OCI-LY1 (cell line): ENCODE data around the gene UNC93B1.
"Not testable (repeated sequence)": the region's sequence is repeated elsewhere in the genome, so short reads cannot be mapped to it uniquely, and the experiment has no call there.

Experiments
- H2AFZ ChIP-seq: fragments of 200-600 bp; sonication (generic), shearing (Covaris generic); 2 replicates; pipeline ENCODE4 v1.6.0; 2014; ENCODE audit warnings: antibody characterized with exemption, mild to moderate bottlenecking, low read length
- H3F3A ChIP-seq: fragments of 200-600 bp; sonication (generic), shearing (Covaris generic); 2 replicates; pipeline ENCODE4 v1.6.0; 2014; ENCODE audit warnings: mild to moderate bottlenecking, antibody characterized with exemption, low read length, moderate library complexity; ENCODE audit not compliant: insufficient read depth
- H3K27ac ChIP-seq: fragments of 200-600 bp; sonication (generic); 2 replicates; pipeline ENCODE4 v1.5.1; 2014; ENCODE audit warnings: low read length, mixed run types, mild to moderate bottlenecking, low read depth; ENCODE audit not compliant: poor library complexity, severe bottlenecking
- H3K27me3 ChIP-seq: fragments of 200-600 bp; sonication (generic); 2 replicates; pipeline ENCODE4 v1.6.0; 2014; ENCODE audit warnings: antibody characterized with exemption, mild to moderate bottlenecking, low read length, moderate library complexity; ENCODE audit not compliant: insufficient read depth
- H3K36me3 ChIP-seq: fragments of 200-600 bp; sonication (generic); 2 replicates; pipeline ENCODE4 v1.6.1; 2014; ENCODE audit warnings: mild to moderate bottlenecking, antibody characterized with exemption, low read length, moderate library complexity, mixed read lengths; ENCODE audit not compliant: insufficient read depth
- H3K4me1 ChIP-seq: fragments of 200-600 bp; sonication (generic); 2 replicates; pipeline ENCODE4 v1.5.1; 2014; ENCODE audit warnings: mild to moderate bottlenecking, low read length, moderate library complexity; ENCODE audit not compliant: insufficient read depth, severe bottlenecking
- H3K4me2 ChIP-seq: fragments of 200-600 bp; sonication (generic), shearing (Covaris generic); 2 replicates; pipeline ENCODE4 v1.6.1; 2014; ENCODE audit warnings: low read length
- H3K4me3 ChIP-seq: fragments of 200-600 bp; sonication (generic); 2 replicates; pipeline ENCODE4 v1.5.1; 2014; ENCODE audit warnings: low read length, low read depth, mild to moderate bottlenecking, mixed read lengths; ENCODE audit not compliant: poor library complexity, severe bottlenecking
- H3K79me2 ChIP-seq: fragments of 200-600 bp; shearing (Covaris generic); 2 replicates; pipeline ENCODE4 v1.6.1; 2016; ENCODE audit warnings: mixed run types, low read length, mixed read lengths; ENCODE audit not compliant: insufficient read depth
- H3K9ac ChIP-seq: fragments of 200-600 bp; sonication (generic), shearing (Covaris generic); 2 replicates; pipeline ENCODE4 v1.6.1; 2014; ENCODE audit warnings: mild to moderate bottlenecking, low read length, mixed read lengths
- H3K9me2 ChIP-seq: fragments of 200-600 bp; sonication (generic), shearing (Covaris generic); 2 replicates; pipeline ENCODE4 v1.6.1; 2014; ENCODE audit warnings: low read depth, mild to moderate bottlenecking, low read length, mixed read lengths
- H3K9me3 ChIP-seq: fragments of 200-600 bp; shearing (Covaris generic); 2 replicates; pipeline ENCODE4 v1.6.1; 2014; ENCODE audit warnings: low read length, mixed read lengths
- H4K20me1 ChIP-seq: fragments of 200-600 bp; sonication (generic), shearing (Covaris generic); 2 replicates; pipeline ENCODE4 v1.6.0; 2016; ENCODE audit warnings: mild to moderate bottlenecking, low read length; ENCODE audit not compliant: insufficient read depth
- TF ChIP-seq, protein P1 (sequence below): fragments of 200-600 bp; sonication (generic), shearing (Covaris generic); IDR thresholded peaks from 2 replicates; pipeline ENCODE4 v1.5.1; 2017; ENCODE audit warnings: mild to moderate bottlenecking, antibody characterized with exemption, low read length, moderate library complexity, mixed read lengths

The UNC93B1 gene

DNA sequence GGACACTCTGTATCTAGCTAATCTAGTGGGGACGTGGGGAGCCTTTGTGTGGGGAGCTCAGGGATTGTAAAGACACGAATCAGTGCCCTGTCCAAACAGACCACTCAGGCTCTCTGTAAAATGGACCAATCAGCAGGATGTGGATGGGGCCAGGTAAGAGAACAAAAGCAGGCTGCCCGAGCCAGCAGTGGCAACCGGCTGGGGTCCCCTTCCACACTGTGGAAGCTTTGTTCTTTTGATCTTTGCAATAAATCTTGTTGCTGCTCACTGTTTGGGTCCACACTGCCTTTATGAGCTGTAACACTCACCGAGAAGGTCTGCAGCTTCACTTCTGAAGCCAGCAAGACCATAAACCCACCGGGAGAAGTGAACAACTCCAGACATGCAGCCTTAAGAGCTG lies 40.0 kb downstream of the UNC93B1 start:
- H3F3A ChIP-seq, H4K20me1 ChIP-seq, H3K79me2 ChIP-seq, H3K9me3 ChIP-seq, H3K9ac ChIP-seq, H3K27ac ChIP-seq, H3K4me2 ChIP-seq, H3K4me1 ChIP-seq, H3K4me3 ChIP-seq, H3K27me3 ChIP-seq, H3K9me2 ChIP-seq, H2AFZ ChIP-seq, H3K36me3 ChIP-seq: not testable (repeated sequence)

DNA sequence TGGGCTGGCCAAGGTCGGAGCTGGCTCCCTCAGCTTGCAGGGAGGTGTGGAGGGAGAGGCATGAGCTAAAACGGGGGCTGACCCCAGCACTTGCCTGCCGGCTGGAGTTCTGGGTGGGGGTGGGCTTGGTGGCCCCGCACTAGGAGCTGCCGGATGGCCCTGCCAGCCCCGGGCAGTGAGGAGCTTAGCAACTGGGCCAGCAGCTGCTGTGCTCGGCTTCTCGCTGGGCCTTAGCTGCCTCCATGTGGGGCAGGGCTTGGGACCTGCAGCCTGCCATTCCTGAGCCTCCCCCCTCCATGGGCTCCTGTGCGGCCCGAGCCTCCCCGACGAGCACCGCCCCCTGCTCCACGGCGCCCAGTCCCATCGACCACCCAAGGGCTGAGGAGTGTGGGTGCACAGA lies 40.7 kb downstream of the UNC93B1 start:
- not testable (repeated sequence) for H3K27ac ChIP-seq, H3K79me2 ChIP-seq, H3K4me1 ChIP-seq, H3K9me3 ChIP-seq, H4K20me1 ChIP-seq, H3K36me3 ChIP-seq, H3K4me2 ChIP-seq, H3K9me2 ChIP-seq, H2AFZ ChIP-seq, H3K4me3 ChIP-seq, H3F3A ChIP-seq, H3K9ac ChIP-seq, H3K27me3 ChIP-seq

DNA sequence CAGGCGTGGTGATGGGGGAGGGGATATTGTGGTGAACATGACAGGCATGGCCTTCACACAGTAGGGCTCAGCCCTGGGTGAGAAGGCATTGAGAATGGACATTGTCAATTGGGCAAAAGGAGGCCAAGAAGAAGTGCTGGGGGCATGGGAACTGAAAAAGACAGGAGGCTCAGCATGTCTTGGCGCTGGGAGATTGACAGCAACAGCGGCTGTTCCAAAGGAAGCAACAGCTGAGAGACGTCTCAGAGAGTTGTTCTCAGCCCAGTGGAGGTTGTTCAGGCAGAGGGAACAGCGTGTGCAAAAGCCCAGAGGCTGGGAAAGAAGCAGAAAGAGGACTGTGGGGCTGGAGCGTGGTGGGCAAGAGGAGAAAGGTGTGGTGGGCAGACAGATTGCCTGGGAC lies 47.7 kb downstream of the UNC93B1 start:
- H4K20me1 ChIP-seq, H3K4me1 ChIP-seq, H3K4me3 ChIP-seq, H3K9me2 ChIP-seq, H3K27ac ChIP-seq, H3K27me3 ChIP-seq, H3K36me3 ChIP-seq, H3F3A ChIP-seq, H3K9ac ChIP-seq, H3K9me3 ChIP-seq, H2AFZ ChIP-seq, H3K79me2 ChIP-seq, H3K4me2 ChIP-seq: not testable (repeated sequence)

DNA sequence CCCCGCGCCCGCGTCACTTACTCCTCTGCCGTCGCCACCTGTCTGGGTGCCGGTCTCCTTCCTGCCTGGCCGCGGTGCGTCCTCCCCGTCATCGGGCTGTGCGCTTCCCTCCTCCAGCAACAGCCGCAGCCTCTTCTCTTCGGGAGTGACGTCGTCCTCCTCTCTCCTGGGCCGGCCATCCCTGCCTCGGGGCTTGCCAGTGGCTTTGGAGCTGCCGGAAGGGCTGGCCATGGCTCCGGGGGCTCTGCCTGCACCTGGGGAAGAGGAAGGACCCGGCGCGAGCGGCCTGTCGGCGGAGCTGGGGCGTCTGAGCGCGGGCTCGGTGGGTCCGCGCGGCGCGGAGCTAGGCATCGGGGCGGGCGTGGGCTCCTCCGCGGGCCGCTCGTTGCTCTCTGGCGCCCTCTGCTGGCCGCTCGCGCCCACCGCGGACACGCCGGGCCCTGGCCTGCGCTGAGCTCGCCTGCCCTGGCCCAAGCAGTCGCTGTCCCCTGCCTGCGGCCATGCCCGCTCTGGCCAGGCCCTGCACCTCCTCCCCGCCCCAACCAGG lies 48.4 kb downstream of the UNC93B1 start:
- H3K79me2 ChIP-seq = not testable (repeated sequence)
- TF ChIP-seq, protein P1, sequence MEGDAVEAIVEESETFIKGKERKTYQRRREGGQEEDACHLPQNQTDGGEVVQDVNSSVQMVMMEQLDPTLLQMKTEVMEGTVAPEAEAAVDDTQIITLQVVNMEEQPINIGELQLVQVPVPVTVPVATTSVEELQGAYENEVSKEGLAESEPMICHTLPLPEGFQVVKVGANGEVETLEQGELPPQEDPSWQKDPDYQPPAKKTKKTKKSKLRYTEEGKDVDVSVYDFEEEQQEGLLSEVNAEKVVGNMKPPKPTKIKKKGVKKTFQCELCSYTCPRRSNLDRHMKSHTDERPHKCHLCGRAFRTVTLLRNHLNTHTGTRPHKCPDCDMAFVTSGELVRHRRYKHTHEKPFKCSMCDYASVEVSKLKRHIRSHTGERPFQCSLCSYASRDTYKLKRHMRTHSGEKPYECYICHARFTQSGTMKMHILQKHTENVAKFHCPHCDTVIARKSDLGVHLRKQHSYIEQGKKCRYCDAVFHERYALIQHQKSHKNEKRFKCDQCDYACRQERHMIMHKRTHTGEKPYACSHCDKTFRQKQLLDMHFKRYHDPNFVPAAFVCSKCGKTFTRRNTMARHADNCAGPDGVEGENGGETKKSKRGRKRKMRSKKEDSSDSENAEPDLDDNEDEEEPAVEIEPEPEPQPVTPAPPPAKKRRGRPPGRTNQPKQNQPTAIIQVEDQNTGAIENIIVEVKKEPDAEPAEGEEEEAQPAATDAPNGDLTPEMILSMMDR = peak; percentile 42

DNA sequence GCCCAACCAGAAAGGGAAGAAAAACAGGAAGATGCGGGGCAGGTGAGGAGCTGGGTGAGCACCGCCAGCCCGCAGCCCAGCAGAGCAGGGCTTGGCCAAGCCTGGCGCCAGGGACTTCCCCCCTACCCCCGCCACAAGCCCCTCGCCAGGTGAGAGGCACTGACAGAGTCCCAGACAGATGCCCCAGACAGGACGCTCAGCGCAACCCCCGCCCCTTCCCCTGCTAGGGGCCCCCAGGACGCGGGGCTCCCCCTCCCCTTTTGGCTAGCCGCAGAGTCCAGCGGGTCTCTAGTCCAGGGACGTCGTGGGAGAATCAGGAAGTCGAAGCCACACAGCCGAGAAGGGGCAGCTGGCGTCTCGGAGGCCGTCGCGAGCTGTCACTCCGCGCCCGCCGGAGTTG lies 48.9 kb downstream of the UNC93B1 start:
- not testable (repeated sequence) for H3K27ac ChIP-seq, H3K36me3 ChIP-seq, H3F3A ChIP-seq, H3K4me1 ChIP-seq, H3K79me2 ChIP-seq, H4K20me1 ChIP-seq, H3K27me3 ChIP-seq, H2AFZ ChIP-seq, H3K4me3 ChIP-seq, H3K9ac ChIP-seq, H3K9me3 ChIP-seq, H3K9me2 ChIP-seq
- H3K4me2 ChIP-seq = peak overlapping the region; percentile 70; the same call in 1 of the 2 replicates

More for the DNA sequence above, 48.4 kb downstream of the UNC93B1 start:
- peak overlapping the region; percentile 70 for H3K4me2 ChIP-seq
- H3F3A ChIP-seq, H3K9me3 ChIP-seq, H4K20me1 ChIP-seq, H3K36me3 ChIP-seq, H3K9ac ChIP-seq, H3K4me1 ChIP-seq, H3K27ac ChIP-seq, H2AFZ ChIP-seq, H3K27me3 ChIP-seq, H3K9me2 ChIP-seq: not testable (repeated sequence)
- H3K4me3 ChIP-seq = peak overlapping the region; percentile 41

DNA sequence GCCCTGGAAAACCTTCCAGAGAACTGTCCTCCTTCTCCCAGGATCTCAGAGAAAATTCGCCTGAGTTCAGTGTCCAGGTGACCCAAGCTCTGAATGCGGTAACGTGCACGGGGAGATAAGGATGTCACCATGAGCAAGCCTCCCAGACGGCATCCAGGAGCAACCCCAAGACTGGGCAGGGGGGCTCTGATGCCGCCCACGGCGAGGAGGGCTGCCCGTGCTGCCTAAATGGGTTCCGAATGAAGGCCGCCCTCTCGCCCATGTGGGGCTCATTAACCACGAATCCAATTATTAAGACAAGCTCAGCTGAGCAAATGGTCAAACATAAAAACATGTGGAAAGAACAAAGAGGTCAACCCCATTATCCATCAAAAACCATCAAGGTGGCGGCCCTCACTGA lies 49.6 kb downstream of the UNC93B1 start:
- not testable (repeated sequence) for H3K4me2 ChIP-seq, H3K27ac ChIP-seq, H3K4me1 ChIP-seq, H4K20me1 ChIP-seq, H3K9ac ChIP-seq, H3F3A ChIP-seq, H3K36me3 ChIP-seq, H3K9me2 ChIP-seq, H3K79me2 ChIP-seq, H3K4me3 ChIP-seq, H2AFZ ChIP-seq, H3K27me3 ChIP-seq, H3K9me3 ChIP-seq

DNA sequence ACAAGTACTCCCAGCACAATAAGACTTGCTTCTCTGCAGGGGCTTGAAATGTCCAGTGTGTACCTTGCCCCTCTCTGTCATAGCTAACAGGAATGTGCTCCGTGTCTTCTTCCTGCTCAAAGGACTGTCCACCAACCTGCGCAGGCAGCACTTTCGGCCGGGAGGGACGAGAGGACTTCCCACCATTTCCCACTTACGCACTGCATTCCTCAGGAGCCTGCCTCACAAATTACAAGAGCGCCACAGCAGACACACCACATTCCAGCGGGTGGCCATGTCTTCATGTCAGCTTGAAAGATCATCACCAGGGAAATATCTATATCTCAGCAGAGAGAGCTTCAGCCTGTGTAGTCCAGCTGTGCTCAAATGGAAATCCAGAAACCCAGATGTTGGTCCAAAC lies 53.2 kb downstream of the UNC93B1 start:
- H2AFZ ChIP-seq, H3K79me2 ChIP-seq, H3K9me3 ChIP-seq, H3K9me2 ChIP-seq, H4K20me1 ChIP-seq, H3K4me3 ChIP-seq, H3K9ac ChIP-seq, H3K4me1 ChIP-seq, H3K27me3 ChIP-seq, H3K27ac ChIP-seq, H3K4me2 ChIP-seq, H3K36me3 ChIP-seq, H3F3A ChIP-seq: not testable (repeated sequence)
